ENCODE results near the gene WWOX.

GRCh38 chr16:78879011-78879410 is 779.6 kb downstream of the WWOX start:
- TF ChIP-seq SMC3 (IDR thresholded peaks at IDR 0.05) (no peak), USF2 (IDR thresholded peaks at IDR 0.05) (no peak), CTCF (IDR thresholded peaks at IDR 0.05) (no peak)
